ENCODE results near the gene ZNF608. TPM values are rescaled to one million over a fixed set of nuclear protein-coding genes. Genes with fewer than 3 reads are reported as not detected.

The ZNF608 gene
- total RNA-seq, 1 experiment from 2014 or later: 1.9 TPM

DNA sequence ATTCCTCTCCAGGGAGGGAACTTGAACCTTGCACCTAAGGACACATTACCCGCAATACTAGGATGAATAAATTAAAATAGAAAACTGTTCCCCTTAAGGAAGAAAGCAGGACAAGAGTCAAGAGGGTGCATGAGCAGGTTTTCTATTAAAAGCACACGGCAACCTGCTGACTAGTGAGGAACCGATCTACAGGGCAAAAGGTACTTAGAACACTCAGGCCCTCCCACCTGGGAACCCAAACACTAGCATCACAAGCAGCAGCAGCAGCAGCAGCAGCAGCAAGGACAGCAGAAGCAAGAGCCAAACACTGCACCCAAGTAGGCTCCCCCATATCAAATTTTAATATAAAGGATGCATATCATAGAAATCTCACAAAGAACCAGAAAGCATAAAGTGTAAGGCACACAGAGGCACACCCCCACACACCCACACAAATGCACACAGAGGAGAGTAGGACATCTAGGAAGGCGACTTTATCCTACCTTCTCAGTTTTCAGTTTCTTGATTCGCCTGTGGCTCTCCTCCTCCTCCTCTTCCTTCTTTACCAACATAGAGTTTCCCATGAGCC, 2.8 kb downstream of the ZNF608 start:
- Histone ChIP-seq H3K27ac (ENCODE audit: low read depth, low read length, poor library complexity, severe bottlenecking) (no peak overlapping the region), H3K36me3 (ENCODE audit: insufficient read depth, low read length, poor library complexity, severe bottlenecking) (no peaks in the 10 kb centered on the region), H3K4me3 (ENCODE audit: low read depth, low read length, poor library complexity, severe bottlenecking) (no peak overlapping the region), H3K4me1 (ENCODE audit: insufficient read depth, low read length, poor library complexity, severe bottlenecking) (peaks cover 22% of the 10 kb centered on the region), H3K27me3 (replicated peaks; ENCODE audit: insufficient read depth, low read depth, low read length, poor library complexity) (peaks cover 3% of the 10 kb centered on the region), H3K9me3 (ENCODE audit: low read depth, low read length, poor library complexity, severe bottlenecking) (no peaks in the 10 kb centered on the region)
- DNase-seq (ENCODE audit: low spot score): no peak
- TF ChIP-seq, protein P1, sequence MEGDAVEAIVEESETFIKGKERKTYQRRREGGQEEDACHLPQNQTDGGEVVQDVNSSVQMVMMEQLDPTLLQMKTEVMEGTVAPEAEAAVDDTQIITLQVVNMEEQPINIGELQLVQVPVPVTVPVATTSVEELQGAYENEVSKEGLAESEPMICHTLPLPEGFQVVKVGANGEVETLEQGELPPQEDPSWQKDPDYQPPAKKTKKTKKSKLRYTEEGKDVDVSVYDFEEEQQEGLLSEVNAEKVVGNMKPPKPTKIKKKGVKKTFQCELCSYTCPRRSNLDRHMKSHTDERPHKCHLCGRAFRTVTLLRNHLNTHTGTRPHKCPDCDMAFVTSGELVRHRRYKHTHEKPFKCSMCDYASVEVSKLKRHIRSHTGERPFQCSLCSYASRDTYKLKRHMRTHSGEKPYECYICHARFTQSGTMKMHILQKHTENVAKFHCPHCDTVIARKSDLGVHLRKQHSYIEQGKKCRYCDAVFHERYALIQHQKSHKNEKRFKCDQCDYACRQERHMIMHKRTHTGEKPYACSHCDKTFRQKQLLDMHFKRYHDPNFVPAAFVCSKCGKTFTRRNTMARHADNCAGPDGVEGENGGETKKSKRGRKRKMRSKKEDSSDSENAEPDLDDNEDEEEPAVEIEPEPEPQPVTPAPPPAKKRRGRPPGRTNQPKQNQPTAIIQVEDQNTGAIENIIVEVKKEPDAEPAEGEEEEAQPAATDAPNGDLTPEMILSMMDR (conservative IDR thresholded peaks at IDR 0.05; ENCODE audit: low read depth, low read length): no peak
- TF ChIP-seq EZH2 (IDR thresholded peaks at IDR 0.05; ENCODE audit: borderline replicate concordance, low read depth, low read length, poor library complexity, severe bottlenecking): no peak
- no TSS peak for BruUV-seq (replicated peaks)
- ChIA-PET CTCF (no interaction called here), POLR2A (ENCODE audit: low non-redundant PET) (no interaction called here)
- intact Hi-C loops (cut with micrococcal nuclease; ENCODE audit: unreplicated experiment): no loop called here

- ChIA-PET POLR2A (ENCODE audit: low non-redundant PET) (no interaction called here), CTCF (no interaction called here)
- no peaks in the 10 kb centered on the region for H3K9me3 ChIP-seq (ENCODE audit: low read depth, low read length, poor library complexity, severe bottlenecking)
- H3K4me1 ChIP-seq (ENCODE audit: insufficient read depth, low read length, poor library complexity, severe bottlenecking): peaks cover 25% of the 10 kb centered on the region
- H3K4me3 ChIP-seq (ENCODE audit: low read depth, low read length, poor library complexity, severe bottlenecking): no peak overlapping the region
- H3K36me3 ChIP-seq (ENCODE audit: insufficient read depth, low read length, poor library complexity, severe bottlenecking): no peaks in the 10 kb centered on the region
- no peak overlapping the region for H3K27ac ChIP-seq (ENCODE audit: low read depth, low read length, poor library complexity, severe bottlenecking)
- BruUV-seq (replicated peaks): no TSS peak
- intact Hi-C loops (cut with micrococcal nuclease; ENCODE audit: unreplicated experiment): no loop called here
- TF ChIP-seq, protein P1 (conservative IDR thresholded peaks at IDR 0.05; ENCODE audit: low read depth, low read length): no peak
- no peak for TF ChIP-seq EZH2 (IDR thresholded peaks at IDR 0.05; ENCODE audit: borderline replicate concordance, low read depth, low read length, poor library complexity, severe bottlenecking)
- DNase-seq (ENCODE audit: low spot score): no peak
- H3K27me3 ChIP-seq (replicated peaks; ENCODE audit: insufficient read depth, low read depth, low read length, poor library complexity): peaks cover 3% of the 10 kb centered on the region
Measured at GRCh38 chr5:124742983-124743601, 3.3 kb downstream of the ZNF608 start.

GRCh38 chr5:124742521-124742920, 3.9 kb downstream of the ZNF608 start:
- intact Hi-C loops (cut with micrococcal nuclease; ENCODE audit: unreplicated experiment): no loop called here
- no peak overlapping the region for H3K27ac ChIP-seq (ENCODE audit: low read depth, low read length, poor library complexity, severe bottlenecking)
- no peak for DNase-seq (ENCODE audit: low spot score)
- BruUV-seq (replicated peaks): no TSS peak
- peaks cover 25% of the 10 kb centered on the region for H3K4me1 ChIP-seq (ENCODE audit: insufficient read depth, low read length, poor library complexity, severe bottlenecking)
- no peaks in the 10 kb centered on the region for H3K9me3 ChIP-seq (ENCODE audit: low read depth, low read length, poor library complexity, severe bottlenecking)
- TF ChIP-seq EZH2 (IDR thresholded peaks at IDR 0.05; ENCODE audit: borderline replicate concordance, low read depth, low read length, poor library complexity, severe bottlenecking): no peak
- TF ChIP-seq, protein P1 (conservative IDR thresholded peaks at IDR 0.05; ENCODE audit: low read depth, low read length): no peak
- ChIA-PET CTCF (no interaction called here), POLR2A (ENCODE audit: low non-redundant PET) (no interaction called here)
- no peak overlapping the region for H3K4me3 ChIP-seq (ENCODE audit: low read depth, low read length, poor library complexity, severe bottlenecking)
- peaks cover under 1% of the 10 kb centered on the region for H3K27me3 ChIP-seq (replicated peaks; ENCODE audit: insufficient read depth, low read depth, low read length, poor library complexity)
- no peaks in the 10 kb centered on the region for H3K36me3 ChIP-seq (ENCODE audit: insufficient read depth, low read length, poor library complexity, severe bottlenecking)

All from A673 (cell line).